K562 (cell line): ENCODE data around the gene SLC43A2. TPM values are rescaled to one million over a fixed set of nuclear protein-coding genes. Genes with fewer than 3 reads are reported as not detected.

Source experiments
- C11orf30 ChIP-seq: fragments of 450-650 bp; IDR thresholded peaks from 2 replicates; pipeline ENCODE4 v1.6.1; 2016; ENCODE audit warnings: low read depth, mild to moderate bottlenecking
- CEBPG ChIP-seq, 3 experiments: fragments of 200-800 bp in 1 of 3; sonication (Bioruptor generic) in 1 of 3; sonication (generic) in 1 of 3; formaldehyde crosslinking in 1 of 3; IDR thresholded peaks in 2 of 3; conservative IDR thresholded peaks in 1 of 3; 2 replicates each; pipeline versions ENCODE4 v1.6.1 to v1.8.0; 2016 to 2022; ENCODE audit warnings: missing compliant biosample characterization in 2 of 3, missing genetic modification characterization in 2 of 3, mild to moderate bottlenecking in 1 of 3, missing genetic modification reagents in 1 of 3
- CTCFL ChIP-seq: IDR thresholded peaks from 2 replicates; pipeline ENCODE4 v1.6.1; 2011; ENCODE audit warnings: borderline replicate concordance, low read depth, mild to moderate bottlenecking, moderate library complexity, low read length; ENCODE audit not compliant: insufficient read depth, poor library complexity, severe bottlenecking
- GATAD2B ChIP-seq: fragments of 450-650 bp; IDR thresholded peaks from 2 replicates; pipeline ENCODE4 v1.6.1; 2017; ENCODE audit warnings: mild to moderate bottlenecking, borderline replicate concordance
- HDAC3 ChIP-seq: fragments of 450-650 bp; IDR thresholded peaks from 2 replicates; pipeline ENCODE4 v1.6.1; 2018; ENCODE audit warnings: borderline replicate concordance, mild to moderate bottlenecking, moderate library complexity; ENCODE audit not compliant: partially characterized antibody
- ILK ChIP-seq: fragments of 450-650 bp; IDR thresholded peaks from 2 replicates; pipeline ENCODE4 v1.6.1; 2016; ENCODE audit warnings: missing genetic modification characterization, low read depth, mild to moderate bottlenecking, missing compliant biosample characterization, moderate library complexity, borderline replicate concordance
- LARP7 ChIP-seq: fragments of 450-650 bp; IDR thresholded peaks from 2 replicates; pipeline ENCODE4 v1.6.1; 2016
- MYBL2 ChIP-seq, 2 experiments: fragments of 450-650 bp in 1 of 2; sonication (generic) in 1 of 2; formaldehyde crosslinking in 1 of 2; IDR thresholded peaks; 2 replicates each; pipeline versions ENCODE4 v1.6.1 to v1.8.1; 2017 to 2022; ENCODE audit warnings: borderline replicate concordance in 1 of 2, inconsistent platforms in 1 of 2, low read depth in 1 of 2, mild to moderate bottlenecking in 1 of 2, missing genetic modification reagents in 1 of 2, moderate library complexity in 1 of 2
- NR4A1 ChIP-seq, 2 experiments: fragments of 250-450 bp in 1 of 2; fragments of 450-650 bp in 1 of 2; sonication (Bioruptor Pico) in 1 of 2; IDR thresholded peaks; 2 replicates each; pipeline versions ENCODE4 v1.4.0 to v1.6.1; 2016 to 2020; ENCODE audit warnings: mild to moderate bottlenecking in 2 of 2, missing compliant biosample characterization in 1 of 2, missing genetic modification characterization in 1 of 2, moderate library complexity in 1 of 2
- PHF20 ChIP-seq: fragments of 450-650 bp; IDR thresholded peaks from 2 replicates; pipeline ENCODE4 v1.6.1; 2018; ENCODE audit not compliant: partially characterized antibody
- SMAD3 ChIP-seq: fragments of 450-650 bp; formaldehyde crosslinking; conservative IDR thresholded peaks from 2 replicates; pipeline ENCODE4 v1.4.0; 2020; ENCODE audit warnings: mild to moderate bottlenecking
- SNRNP70 ChIP-seq: fragments of 200-400 bp; formaldehyde crosslinking; optimal IDR thresholded peaks from 2 replicates; pipeline ENCODE3; 2017; ENCODE audit warnings: low read depth, low read length
- TRIM24 ChIP-seq, 2 experiments: fragments of 450-650 bp; IDR thresholded peaks; 2 replicates each; pipeline ENCODE4 v1.6.1; 2016
- ZKSCAN8 ChIP-seq: fragments of 200-800 bp; sonication (Bioruptor generic); IDR thresholded peaks from 2 replicates; pipeline ENCODE4 v1.6.1; 2016; ENCODE audit warnings: missing genetic modification characterization, missing compliant biosample characterization
- ZNF23 ChIP-seq: fragments of 250-450 bp; sonication (Bioruptor Pico); IDR thresholded peaks from 2 replicates; pipeline ENCODE4 v1.4.0; 2020; ENCODE audit warnings: mild to moderate bottlenecking
- ZNF253 ChIP-seq: fragments of 250-450 bp; sonication (Bioruptor Pico); conservative IDR thresholded peaks from 2 replicates; pipeline ENCODE4 v1.6.1; 2021; ENCODE audit warnings: mild to moderate bottlenecking
- ZNF444 ChIP-seq: fragments of 250-450 bp; sonication (Bioruptor Pico); IDR thresholded peaks from 2 replicates; pipeline ENCODE4 v1.4.0; 2020; ENCODE audit warnings: mild to moderate bottlenecking, moderate library complexity
- ZNF551 ChIP-seq: fragments of 250-450 bp; sonication (Bioruptor Pico); IDR thresholded peaks from 2 replicates; pipeline ENCODE4 v1.5.0; 2021; ENCODE audit warnings: mild to moderate bottlenecking, moderate library complexity
- ZNF589 ChIP-seq: fragments of 200-800 bp; sonication (Bioruptor generic); IDR thresholded peaks from 2 replicates; pipeline ENCODE4 v1.6.1; 2016; ENCODE audit warnings: low read depth, missing genetic modification characterization, missing compliant biosample characterization
- polyA plus RNA-seq, 8 experiments: library from polyadenylated mRNA; depleted of rRNA in 4 of 8; stranded (reverse) in 5 of 8; unstranded in 3 of 8; fragments of >200 nt; fragmentation: Nextera tagmentation in 2 of 8; fragmentation: Illumina TruSeq in 1 of 8; extraction: Ambion mirVana in 2 of 8; extraction: Trizol in 1 of 8; gene quantifications; 2 replicates each; pipeline versions ENCODE4 v1.2.1 to v1.2.3, GENCODE V29; 2011 to 2014; ENCODE audit warnings: inconsistent platforms in 1 of 8, missing spikeins in 1 of 8
- total RNA-seq, 7 experiments: library from RNA; depleted of rRNA in 6 of 7; stranded (reverse); fragments of >200 nt in 6 of 7; fragmentation: Illumina TruSeq in 2 of 7; extraction: Trizol in 2 of 7; gene quantifications; 2 replicates each; pipeline versions ENCODE4 v1.2.1 to v1.2.3, GENCODE V29; 2011 to 2021; ENCODE audit warnings: low replicate concordance in 1 of 7
- TF ChIP-seq, protein P1 (sequence below): fragments of 250-450 bp; sonication (Bioruptor Pico); IDR thresholded peaks from 2 replicates; pipeline ENCODE4 v1.5.0; 2021; ENCODE audit warnings: mild to moderate bottlenecking, moderate library complexity

Gene SLC43A2
- total and polyA plus RNA-seq, 9 of the 15 experiments (the other 6 are each of a cell fraction or from before 2014, with no cell fraction given) = 0.03 to 10.2 (median 3.6) TPM

DNA sequence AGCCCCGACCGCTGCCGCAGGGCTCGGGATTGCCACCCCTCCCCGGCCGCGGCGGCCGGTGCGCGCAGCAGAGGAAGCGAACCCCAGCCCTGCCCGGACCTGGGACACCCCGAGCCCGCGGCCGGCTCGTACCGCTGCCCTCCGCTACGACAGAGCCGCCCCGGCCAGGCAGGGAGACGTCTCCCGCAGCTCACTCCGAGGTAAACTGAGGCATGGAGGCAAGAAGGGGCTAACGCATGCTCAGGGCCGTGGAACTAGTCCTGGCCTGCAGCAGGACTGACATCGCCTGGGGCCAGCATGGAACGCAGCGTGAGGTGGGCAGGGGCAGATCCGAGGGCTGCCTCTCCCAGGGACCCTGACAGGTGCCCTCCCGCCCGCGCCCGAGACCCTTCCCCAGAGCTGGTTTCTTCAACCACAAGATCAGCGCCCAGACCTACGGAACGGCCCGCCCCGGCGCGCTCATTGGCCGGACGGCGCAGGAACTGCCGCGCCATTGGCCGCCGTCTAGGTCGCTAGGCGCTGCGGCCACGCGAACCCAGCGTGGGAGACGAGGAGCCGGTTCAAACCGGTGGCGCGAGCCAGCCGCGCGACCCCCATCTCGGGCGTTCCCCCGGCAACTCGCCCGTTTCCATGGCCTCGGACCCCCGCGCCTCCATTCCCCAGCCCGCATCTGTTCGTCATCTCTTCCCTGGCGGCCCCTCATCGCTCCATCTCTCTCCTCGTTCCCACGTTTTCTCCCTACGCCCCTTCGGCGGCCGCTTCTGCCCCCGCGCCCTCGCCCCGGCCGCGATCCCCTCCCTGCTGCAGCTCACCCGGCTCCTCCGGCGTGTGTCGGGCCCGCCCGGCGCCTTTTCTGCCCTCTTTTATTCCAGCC, at the start of gene SLC43A2 (continued):
- TF ChIP-seq, protein P1, sequence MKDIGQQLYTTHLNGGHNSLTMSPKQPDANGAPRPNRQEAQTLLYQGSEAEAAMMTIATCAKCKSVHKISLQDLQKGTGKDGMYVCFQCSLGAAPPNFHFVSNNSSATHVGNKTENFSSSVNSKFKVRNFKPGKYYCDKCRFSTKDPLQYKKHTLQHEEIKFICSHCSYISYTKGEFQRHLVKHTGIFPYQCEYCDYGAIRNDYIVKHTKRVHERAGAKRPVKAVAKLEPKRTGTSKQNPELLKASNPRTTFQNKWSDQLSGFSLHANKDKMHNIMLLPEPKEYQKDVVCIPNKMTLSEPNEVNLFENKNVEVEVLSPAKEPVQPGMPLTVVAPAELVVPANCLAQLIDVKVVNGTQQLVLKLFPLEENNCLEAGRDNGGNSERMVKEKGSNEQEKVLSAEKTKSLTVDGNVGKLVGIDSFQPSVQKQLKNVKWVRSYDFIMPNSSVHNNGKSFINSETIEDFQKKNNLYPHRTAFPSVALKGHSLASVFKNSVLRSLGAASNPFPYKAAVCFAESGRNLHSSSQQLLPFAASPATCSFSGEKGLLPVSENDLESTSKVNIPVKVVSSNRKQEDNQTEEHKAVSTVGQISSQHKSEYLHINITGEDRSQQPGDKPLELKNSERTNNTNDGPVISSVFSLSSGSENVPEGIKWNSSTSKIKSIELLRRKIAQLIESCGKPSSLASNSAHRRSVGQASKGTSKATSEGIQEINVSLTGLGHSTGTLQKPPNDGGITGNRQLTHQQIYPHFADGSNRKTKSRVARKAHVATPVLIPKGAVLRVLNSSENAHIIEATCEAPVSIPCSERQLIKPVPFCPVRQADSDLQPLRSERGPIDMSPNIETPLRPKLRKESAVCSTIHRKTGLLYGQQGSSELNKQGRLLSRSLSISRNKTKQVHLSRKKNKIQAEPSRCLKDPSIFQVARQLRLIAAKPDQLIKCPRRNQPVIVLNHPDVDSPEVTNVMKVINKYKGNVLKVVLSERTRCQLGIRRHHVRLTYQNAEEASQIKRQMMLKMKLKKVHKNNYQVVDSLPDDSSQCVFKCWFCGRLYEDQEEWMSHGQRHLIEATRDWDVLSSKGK (CRISPR knock-in tag) = no peak
- no peak for TF ChIP-seq ZNF551 (CRISPR knock-in tag)
- no peak for TF ChIP-seq ZKSCAN8
- no peak for TF ChIP-seq HDAC3
- no peak for TF ChIP-seq NR4A1 (CRISPR knock-in tag; IDR thresholded peaks at IDR 0.05)
- TF ChIP-seq NR4A1 (tag; IDR thresholded peaks at IDR 0.05) = no peak
- TF ChIP-seq LARP7 = 0 out of 2 replicates have a peak, but pooled peaks have one; percentile 66
- TF ChIP-seq CEBPG (CRISPR knock-in tag; IDR thresholded peaks at IDR 0.05) = no peak
- no peak for TF ChIP-seq CEBPG (tag; conservative IDR thresholded peaks at IDR 0.05 in 1 of 2, IDR thresholded peaks at IDR 0.05 in 1 of 2)
- TF ChIP-seq PHF20 = no peak
- no peak for TF ChIP-seq TRIM24 (IDR thresholded peaks at IDR 0.05)
- TF ChIP-seq CTCFL = no peak
- no peak for TF ChIP-seq ILK (tag)
- TF ChIP-seq ZNF589 = no peak
- TF ChIP-seq SMAD3 = no peak
- TF ChIP-seq SNRNP70 = no peak
- no peak for TF ChIP-seq C11orf30
- no peak for TF ChIP-seq ZNF444 (CRISPR knock-in tag)
- TF ChIP-seq ZNF23 (CRISPR knock-in tag) = no peak
- no peak for TF ChIP-seq MYBL2 (IDR thresholded peaks at IDR 0.05; ENCODE audit: low read depth)
- TF ChIP-seq MYBL2 (CRISPR knock-in tag; IDR thresholded peaks at IDR 0.05; ENCODE audit: borderline replicate concordance) = no peak
- TF ChIP-seq GATAD2B = no peak
- no peak for TF ChIP-seq ZNF253 (CRISPR knock-in tag)
